ENCODE data around the gene EIF5A2. TPM values are rescaled to one million over a fixed set of nuclear protein-coding genes. Genes with fewer than 3 reads are reported as not detected.
A peak's percentile ranks its signal among the peaks of the same experiment; 100 is the strongest.

The EIF5A2 gene
- total RNA-seq, 1 donor from 2014 or later = 6.1 TPM

DNA sequence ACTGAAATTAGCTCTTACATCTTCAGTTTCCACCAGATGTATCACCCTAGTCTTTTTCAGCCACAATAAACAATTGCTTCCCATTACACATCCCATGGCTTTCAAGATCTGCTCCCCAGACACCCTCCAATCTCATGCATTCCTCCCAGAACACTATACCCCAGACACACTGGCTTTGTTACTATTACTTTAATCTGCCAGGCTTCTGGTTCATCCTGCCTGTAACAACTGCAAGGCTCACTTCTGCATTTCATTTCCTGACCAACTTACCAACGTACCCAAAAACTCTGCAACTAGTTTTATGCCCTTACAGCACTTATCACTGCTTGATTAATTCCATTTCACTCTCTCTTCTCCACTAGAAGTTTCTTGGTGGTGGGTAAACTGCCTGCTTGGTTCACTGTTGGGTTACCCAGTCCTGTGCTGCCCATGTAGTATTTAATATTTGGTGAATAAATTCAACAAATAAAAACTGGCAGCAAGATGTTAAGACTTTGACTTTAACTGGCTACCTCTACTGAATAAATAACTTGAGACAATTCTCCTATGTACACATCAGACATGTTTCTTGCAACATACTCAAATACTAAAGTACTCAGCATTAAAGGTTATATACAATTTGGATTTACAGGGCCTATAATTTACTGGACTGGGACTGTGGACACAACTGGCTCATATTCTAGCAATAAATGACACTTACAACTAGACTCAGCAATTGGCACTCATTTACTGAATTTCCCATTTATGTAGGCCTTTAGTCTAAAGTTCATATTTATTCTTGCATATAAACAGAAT lies 41.1 kb downstream of the EIF5A2 start:
- intact Hi-C loops (cut with micrococcal nuclease) = loop anchor here (5.0 kb wide), 1 partner anchor 810 kb away; no protein-coding TSS in a partner anchor
- CTCF ChIA-PET = interaction anchor here (1.5 kb wide), 1 partner anchor 55 kb away, joined by 5 read pairs; no protein-coding TSS in a partner anchor
- peak; percentile 47 for ATAC-seq (ENCODE audit: low read depth)

DNA sequence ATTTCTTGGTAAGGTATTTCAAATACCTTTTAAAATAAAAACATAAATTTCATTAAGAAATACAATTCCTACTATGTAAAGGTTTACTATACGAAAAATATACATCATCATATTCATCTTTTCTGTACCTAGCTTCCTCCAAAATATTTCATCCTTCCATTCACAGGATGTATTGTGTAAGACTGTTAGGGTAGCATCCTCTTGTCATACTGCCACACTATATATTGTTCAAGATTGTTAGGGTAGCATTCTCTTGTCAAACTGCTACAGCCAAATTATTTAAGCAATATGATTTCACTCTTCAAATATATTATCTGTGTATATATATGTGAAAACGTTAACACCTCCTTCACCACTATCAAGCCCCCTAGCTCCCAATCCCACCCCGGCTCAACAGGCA lies 41.9 kb downstream of the EIF5A2 start:
- Mint-ChIP-seq H3K27ac (peak overlapping the region; percentile 65), H3K27me3 (no peaks in the 10 kb centered on the region), H3K9me3 (no peaks in the 10 kb centered on the region), H3K4me3 (peak overlapping the region; percentile 68), H3K36me3 (ENCODE audit: low read depth) (peaks cover 54% of the 10 kb centered on the region), H3K4me1 (peaks cover 37% of the 10 kb centered on the region)
- no peak for DNase-seq
- intact Hi-C loops (cut with micrococcal nuclease) = loop anchor here (5.0 kb wide), 1 partner anchor 809 kb away; no protein-coding TSS in a partner anchor
- TF ChIP-seq, protein P1, sequence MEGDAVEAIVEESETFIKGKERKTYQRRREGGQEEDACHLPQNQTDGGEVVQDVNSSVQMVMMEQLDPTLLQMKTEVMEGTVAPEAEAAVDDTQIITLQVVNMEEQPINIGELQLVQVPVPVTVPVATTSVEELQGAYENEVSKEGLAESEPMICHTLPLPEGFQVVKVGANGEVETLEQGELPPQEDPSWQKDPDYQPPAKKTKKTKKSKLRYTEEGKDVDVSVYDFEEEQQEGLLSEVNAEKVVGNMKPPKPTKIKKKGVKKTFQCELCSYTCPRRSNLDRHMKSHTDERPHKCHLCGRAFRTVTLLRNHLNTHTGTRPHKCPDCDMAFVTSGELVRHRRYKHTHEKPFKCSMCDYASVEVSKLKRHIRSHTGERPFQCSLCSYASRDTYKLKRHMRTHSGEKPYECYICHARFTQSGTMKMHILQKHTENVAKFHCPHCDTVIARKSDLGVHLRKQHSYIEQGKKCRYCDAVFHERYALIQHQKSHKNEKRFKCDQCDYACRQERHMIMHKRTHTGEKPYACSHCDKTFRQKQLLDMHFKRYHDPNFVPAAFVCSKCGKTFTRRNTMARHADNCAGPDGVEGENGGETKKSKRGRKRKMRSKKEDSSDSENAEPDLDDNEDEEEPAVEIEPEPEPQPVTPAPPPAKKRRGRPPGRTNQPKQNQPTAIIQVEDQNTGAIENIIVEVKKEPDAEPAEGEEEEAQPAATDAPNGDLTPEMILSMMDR (IDR thresholded peaks at IDR 0.05) = no peak
- ChIA-PET POLR2A (interaction anchor here (0.8 kb wide), 1 partner anchor 42 kb away, joined by 3 read pairs; the partner anchor contains the start of gene EIF5A2), CTCF (interaction anchor here (1.5 kb wide), 1 partner anchor 55 kb away, joined by 5 read pairs; no protein-coding TSS in a partner anchor)
- ATAC-seq (ENCODE audit: low read depth) = no peak

More for the DNA sequence above, 41.1 kb downstream of the EIF5A2 start:
- Mint-ChIP-seq H3K27me3 (no peaks in the 10 kb centered on the region), H3K36me3 (ENCODE audit: low read depth) (peaks cover 54% of the 10 kb centered on the region), H3K27ac (peak overlapping the region; percentile 65), H3K9me3 (no peaks in the 10 kb centered on the region), H3K4me1 (peaks cover 37% of the 10 kb centered on the region), H3K4me3 (peak overlapping the region; percentile 68)
- no peak for DNase-seq
- POLR2A ChIA-PET = interaction anchor here (0.6 to 1.0 kb wide), 3 partner anchors 41 to 1103 kb away, joined by 3 read pairs; partner anchors contain the start of genes EIF5A2 and TERC
- TF ChIP-seq, protein P1 (IDR thresholded peaks at IDR 0.05) = no peak

DNA sequence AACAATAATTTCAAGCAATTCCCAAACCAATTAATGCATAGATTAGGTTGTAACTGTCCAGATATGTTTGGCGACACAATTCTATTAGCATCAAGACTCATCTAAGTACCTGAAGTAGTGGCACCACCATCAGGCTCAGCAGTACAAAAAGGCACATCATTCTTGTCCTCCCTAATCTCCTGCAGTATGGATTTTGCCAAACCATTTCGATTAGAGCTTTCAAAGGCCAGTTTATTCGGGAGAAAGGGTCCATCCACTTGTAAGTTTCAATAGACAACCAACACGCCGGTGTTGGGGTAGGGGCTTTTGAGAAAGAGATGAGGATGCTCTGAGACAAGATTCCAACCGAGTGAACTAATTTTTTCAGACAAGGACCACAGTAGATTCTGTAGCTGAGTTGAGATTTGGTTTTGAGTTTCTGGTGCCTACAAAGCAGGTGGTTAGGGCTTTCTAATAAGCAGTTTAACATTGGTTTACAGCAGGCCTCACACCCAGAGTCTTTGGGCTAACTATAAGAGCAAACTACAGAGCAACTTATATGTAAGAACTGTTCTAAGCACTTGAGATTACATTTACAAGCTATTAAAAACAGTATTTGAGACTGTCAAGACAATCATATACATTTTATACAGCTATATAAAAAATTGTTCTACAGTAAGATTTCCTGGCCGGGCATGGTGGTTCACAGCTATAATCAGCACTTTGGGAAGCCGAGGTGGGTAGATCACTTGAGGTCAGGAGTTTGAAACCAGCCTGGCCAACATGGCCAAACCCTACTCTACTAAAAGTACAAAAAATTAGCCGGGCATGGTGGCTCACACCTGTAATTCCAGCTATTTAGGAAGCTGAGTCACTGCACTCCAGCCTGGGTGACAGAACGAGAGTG lies 43.0 kb downstream of the EIF5A2 start:
- ChIA-PET CTCF (interaction anchor here (0.7 to 1.5 kb wide), 2 partner anchors 10 to 53 kb away, joined by 3 to 5 read pairs; no protein-coding TSS in a partner anchor), POLR2A (interaction anchor here (0.8 kb wide), 1 partner anchor 32 kb away, joined by 3 read pairs; no protein-coding TSS in a partner anchor)
- no peaks in the 10 kb centered on the region for H3K9me3 Mint-ChIP-seq
- DNase-seq (no peak), ATAC-seq (ENCODE audit: low read depth) (no peak)
- peaks cover 54% of the 10 kb centered on the region for H3K36me3 Mint-ChIP-seq (ENCODE audit: low read depth)
- H3K27me3 Mint-ChIP-seq = no peaks in the 10 kb centered on the region
- H3K4me3 Mint-ChIP-seq = no peak overlapping the region
- peaks cover 33% of the 10 kb centered on the region for H3K4me1 Mint-ChIP-seq
- intact Hi-C loops (cut with micrococcal nuclease) = loop anchor here (5.0 kb wide), 1 partner anchor 808 kb away; no protein-coding TSS in a partner anchor
- TF ChIP-seq, protein P1 (IDR thresholded peaks at IDR 0.05) = no peak
- no peak overlapping the region for H3K27ac Mint-ChIP-seq

DNA sequence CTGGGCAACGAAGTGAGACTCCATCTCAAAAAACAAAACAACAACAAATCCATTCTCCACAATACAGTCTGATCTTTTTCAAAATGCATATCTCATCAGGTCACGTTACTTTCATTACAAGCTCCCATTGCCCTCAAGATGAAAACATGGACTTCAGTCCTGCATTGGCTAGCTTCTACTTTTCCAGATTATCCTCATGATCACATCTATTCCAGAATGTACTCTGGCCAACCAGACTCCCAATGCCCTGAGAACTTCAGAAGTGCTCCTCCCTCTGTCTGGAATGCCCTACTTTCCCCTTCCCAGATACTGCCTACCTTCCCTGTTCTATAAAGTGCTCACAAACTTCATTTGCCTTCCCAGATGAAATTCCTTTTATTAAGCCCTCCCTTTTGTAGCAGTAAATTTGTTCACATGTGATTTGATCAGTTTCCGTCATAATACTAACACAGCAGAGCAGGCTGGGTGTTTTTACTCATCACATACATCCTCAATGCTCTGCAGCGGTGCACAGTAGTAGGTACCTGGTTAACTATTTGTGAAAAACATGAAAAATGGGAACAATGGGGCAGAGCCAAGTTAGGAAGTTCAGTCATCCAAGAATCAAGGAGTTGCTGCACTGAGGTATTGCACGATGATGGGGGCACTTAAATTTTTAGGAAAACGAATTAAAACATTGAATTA lies 43.8 kb downstream of the EIF5A2 start:
- ATAC-seq (ENCODE audit: low read depth) (no peak), DNase-seq (no peak)
- Mint-ChIP-seq H3K4me1 (peaks cover 25% of the 10 kb centered on the region), H3K36me3 (ENCODE audit: low read depth) (peaks cover 50% of the 10 kb centered on the region), H3K27me3 (no peaks in the 10 kb centered on the region), H3K9me3 (no peaks in the 10 kb centered on the region), H3K4me3 (no peak overlapping the region), H3K27ac (peak overlapping the region; percentile 30)
- ChIA-PET CTCF (no interaction called here), POLR2A (interaction anchor here (1.2 kb wide), 1 partner anchor 15 kb away, joined by 5 read pairs; no protein-coding TSS in a partner anchor)
- intact Hi-C loops (cut with micrococcal nuclease) = loop anchor here (5.0 kb wide), 1 partner anchor 807 kb away; no protein-coding TSS in a partner anchor
- TF ChIP-seq, protein P1 (IDR thresholded peaks at IDR 0.05) = no peak
